T-helper 22 cell (primary cell): ENCODE measurements around the gene NGLY1.

Source experiments
- DNase-seq: peaks from one replicate; pipeline ENCODE4 v3.0.0-alpha.2; 2020; ENCODE audit warnings: low read depth

The NGLY1 gene

DNA sequence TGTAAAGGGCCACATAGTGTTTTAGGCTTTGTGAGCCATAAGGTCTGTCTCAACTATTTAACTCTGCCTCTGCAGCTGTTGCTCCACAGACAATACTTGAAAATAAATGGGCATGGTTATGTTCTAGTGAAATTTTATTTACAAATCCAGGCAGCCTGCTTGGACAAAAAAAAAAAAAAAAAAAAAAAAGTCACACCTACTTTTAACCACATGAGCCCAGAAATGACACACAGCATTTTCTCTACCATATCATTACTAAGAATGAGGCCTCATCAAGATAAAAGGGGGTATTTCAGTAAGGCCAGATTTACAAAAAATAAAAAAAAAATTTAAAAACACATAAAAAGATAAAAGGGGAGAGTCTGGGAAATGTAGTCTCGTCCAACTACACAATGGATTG, 1.7 kb upstream of the NGLY1 start:
- DNase-seq = no peak

DNA sequence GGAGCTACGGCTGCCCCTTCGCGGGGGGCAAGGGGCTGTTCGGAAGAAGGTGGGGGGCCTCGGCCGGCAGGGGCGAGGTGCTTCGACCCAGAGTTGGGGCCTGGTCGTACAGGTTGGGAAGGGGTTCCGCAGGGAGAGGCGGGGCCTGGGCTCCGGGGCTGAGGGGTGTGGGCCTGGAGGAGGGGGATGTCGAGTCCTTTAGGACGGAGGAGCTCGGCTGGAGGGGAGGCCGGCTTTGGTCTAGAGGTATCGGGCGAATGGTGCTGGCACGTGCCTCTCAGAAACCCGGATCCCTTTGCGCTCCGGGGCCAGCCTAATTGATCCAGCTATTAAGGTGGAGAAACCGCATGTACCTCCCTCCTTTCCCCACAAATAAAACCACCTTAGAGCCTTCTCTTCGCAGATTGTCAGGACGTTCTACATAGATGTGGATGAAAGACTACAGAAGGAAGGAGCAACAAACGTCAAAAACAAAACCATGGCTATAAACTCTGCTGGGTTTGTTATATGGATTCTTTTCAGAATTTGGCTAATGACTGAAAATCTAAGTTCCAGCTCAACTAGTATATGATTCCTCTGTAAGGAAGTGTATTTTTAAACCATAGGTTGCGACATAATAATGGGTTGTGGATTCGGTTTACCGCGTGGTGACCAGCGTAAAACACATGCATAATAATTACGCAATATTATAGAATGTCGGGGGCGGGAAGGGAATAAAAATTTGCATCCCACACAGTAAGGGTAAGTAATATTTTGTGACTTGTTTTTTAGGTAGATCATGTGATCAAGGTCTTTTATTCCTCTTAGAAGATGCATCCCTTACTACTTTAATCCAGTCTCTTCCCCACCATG, 644 bp upstream of the NGLY1 start:
- DNase-seq = no peak

DNA sequence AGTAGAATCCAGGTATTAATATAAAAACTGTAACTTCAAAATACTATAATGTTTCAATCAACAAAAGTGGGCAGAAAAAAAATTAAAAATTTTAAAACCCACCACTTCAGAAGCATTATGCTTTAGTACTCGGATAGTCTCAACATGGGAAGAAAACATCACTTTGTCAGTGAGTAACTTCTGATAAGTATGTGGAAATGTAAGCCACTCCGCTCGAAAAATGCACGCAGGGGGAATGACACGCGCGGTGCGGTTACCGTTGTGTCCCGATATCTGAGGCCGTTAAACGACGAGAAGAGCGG, 656 bp downstream of the NGLY1 start:
- DNase-seq = no peak

DNA sequence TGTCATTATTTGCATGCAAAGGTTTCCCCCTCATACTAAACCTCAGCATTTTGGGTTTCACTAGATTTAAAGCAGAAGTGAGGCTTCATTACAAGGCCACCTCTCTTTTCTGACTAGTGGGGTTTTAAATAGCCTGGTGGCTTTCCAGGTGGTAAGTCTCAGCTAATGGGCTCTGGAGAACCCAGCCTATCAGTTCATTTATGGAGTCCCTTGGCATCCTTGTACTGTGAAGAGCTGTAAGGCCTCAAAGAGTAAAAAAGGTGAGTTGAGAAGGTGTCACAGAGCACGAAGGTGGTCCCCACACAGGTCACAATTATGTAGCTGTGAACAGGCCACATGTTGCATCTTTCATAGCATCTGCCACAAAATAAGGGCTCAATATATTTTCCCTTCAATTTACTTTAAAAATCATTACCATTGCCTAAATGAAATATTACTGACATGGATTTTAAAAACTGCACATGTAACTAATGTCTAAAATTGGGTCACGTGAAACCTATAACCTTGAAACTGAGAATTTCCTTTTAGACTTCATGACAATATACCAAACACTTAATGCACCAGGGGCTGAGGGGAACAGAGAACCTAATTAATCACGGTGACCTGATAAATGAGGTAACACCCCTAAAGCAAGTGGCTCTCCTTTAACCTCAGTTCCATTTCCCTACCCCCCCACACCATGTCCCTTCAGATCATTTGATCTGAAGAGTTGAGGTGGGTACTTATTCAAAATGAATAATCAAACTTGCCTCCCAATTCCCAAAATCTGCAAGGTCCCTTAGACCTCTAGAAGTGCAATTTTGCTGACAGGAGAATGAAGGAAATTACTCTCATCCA, 1.3 kb downstream of the NGLY1 start:
- no peak for DNase-seq

DNA sequence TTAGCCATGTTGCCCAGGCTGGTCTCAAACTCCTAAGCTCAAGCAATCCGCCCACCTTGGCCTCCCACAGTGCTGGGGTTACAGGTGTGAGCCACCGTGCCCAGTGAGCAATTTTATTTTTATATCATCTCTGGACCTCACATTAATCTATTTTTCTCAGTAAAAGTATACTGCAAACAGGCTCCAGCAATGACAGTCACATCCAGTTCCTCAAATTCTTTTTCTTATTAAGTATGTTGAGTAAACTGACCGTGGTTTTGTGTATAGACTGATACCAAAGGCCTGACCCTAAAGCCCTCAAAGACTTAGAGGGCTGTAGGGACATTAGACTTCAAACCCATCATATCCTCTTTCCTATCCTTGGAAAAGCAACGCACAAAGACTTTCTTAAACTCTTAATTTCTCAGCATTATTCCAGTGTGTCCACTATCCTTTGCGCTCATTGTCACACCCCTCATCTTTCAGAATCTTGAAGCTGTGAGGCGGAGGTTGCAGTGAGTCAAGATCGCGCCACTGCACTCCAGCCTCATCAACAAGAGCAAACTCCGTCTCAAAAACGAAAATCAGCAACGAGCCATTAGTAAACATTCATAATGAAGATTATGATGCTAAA, 2.0 kb downstream of the NGLY1 start:
- DNase-seq = no peak

DNA sequence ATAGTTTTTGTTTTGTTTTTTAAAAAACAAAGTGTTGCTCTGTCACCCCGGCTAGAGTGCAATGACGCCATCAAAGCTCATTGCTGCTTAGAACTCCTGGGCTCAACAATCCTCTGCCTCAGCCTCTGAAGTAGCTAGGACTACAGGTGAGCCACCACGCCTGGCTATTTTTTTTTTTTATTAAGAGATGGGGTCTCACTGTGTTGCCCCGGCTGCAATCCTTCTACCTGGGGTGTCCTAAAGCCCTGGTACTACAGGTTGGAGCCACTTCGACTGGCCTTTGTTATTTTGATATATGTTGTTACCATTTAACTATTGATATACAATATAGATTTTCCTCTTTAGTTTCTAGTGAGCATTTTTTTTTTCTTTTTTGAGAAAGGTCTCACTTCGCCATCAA, 2.6 kb downstream of the NGLY1 start:
- DNase-seq = no peak

- DNase-seq = no peak
Observed at GRCh38 chr3:25775936-25776335, 7.3 kb downstream of the NGLY1 start.

- DNase-seq = no peak
Observed at GRCh38 chr3:25768851-25769250, 14.4 kb downstream of the NGLY1 start.

GRCh38 chr3:25751725-25752124, 31.5 kb downstream of the NGLY1 start:
- no peak for DNase-seq

GRCh38 chr3:25751048-25751447, 32.2 kb downstream of the NGLY1 start:
- DNase-seq = no peak

DNA sequence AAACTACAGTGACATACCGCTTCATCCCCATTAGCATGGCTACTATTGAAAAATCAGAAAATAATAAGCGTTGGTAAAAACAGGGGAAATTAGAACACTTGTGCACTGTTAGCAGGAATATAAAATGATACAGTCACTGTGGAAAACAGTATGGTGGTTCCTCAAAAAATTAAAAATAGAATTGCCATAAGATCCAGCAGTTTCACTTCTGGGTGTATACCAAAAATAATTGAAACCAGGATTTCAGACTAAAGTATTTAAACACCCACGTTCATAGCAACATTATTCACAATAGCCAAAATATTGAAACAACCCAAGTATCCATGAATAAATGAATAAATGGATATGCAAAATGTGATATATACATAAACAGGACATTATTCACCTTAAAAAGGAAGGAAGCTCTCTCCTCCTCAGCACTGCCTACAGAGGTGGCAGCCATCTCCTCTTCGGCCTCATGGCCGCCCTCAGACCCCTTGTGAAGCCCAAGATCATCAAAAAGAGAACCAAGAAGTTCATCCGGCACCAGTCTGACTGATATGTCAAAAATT, 34.1 kb downstream of the NGLY1 start:
- DNase-seq = no peak

GRCh38 chr3:25748189-25748588, 35.1 kb downstream of the NGLY1 start:
- no peak for DNase-seq

DNA sequence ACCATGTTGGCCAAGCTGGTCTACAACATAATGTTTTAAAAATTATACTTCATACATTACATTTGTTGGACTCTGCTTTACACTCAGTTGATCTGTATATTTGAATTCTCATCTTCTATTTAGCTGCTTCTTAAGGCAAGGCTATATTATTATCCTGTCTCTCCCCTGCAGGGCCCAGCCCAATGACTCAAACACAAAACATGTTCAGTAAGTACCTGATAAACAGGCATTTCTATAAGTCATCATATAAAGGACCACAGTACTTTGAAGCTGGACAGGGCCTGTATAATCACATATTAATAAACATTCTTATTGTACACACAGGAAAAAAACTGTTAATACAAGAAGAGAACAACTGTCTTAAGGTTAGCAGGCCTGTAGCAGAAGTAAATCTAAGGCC, 36.2 kb downstream of the NGLY1 start:
- DNase-seq = no peak

DNA sequence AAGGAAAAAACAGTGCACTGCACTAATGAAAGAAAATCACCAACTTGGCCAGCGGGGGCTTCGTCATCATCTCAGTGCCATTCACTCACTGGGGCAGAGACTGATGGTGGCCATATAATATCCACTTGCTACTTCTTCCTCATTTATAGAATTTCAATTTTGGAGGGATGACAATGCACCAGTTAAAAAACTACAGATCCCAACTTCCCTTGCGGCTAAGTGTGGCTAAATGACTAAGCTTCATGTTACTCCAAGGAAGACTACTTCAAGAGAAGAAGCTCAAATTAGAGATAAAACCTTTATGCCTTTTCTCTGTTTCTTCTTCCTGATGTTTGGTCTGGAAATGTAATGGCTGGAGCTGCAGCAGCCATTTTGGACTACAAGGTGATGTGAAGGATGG, 38.8 kb downstream of the NGLY1 start:
- DNase-seq = no peak

DNA sequence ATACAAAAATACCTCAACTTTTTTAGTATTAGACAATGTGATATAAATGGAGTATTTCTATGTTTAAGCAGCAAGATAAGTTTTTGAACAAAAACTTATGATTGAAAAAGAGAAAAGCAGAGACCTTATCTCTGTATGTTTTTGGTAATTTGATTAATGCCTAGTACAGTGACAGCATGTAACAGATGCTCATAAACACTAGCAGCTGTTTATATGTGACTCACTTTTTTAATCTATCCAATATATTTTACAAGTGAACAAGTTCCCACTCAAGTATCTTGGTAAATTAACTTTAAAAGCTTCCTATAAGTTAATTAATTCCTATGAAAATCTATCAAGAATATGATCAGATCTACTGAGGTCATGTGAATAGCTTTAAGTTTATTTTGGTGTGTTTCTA, 55.1 kb downstream of the NGLY1 start:
- DNase-seq = no peak

DNA sequence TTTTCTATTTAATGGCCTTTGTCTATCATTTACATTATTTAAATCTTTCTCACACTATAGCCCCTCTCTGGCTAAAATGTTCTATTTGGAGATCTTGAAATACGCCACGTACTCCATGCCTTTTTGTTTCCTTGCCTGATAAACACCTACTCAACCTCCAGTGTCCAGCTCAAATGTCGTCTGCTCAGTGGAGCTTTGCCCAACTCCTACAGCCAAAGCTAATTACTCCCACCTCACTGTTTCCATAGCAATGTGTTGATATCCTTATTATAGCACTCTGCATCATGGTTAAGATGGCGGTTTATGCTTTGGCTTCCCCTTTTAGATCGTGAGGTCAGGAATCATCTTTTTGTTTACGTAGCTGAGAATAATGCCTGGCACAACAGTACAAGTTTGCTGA, 55.9 kb downstream of the NGLY1 start:
- no peak for DNase-seq

- no peak for DNase-seq
Observed at GRCh38 chr3:25725810-25726209, 57.4 kb downstream of the NGLY1 start.

GRCh38 chr3:25724948-25725645, 58.1 kb downstream of the NGLY1 start:
- DNase-seq = no peak

DNA sequence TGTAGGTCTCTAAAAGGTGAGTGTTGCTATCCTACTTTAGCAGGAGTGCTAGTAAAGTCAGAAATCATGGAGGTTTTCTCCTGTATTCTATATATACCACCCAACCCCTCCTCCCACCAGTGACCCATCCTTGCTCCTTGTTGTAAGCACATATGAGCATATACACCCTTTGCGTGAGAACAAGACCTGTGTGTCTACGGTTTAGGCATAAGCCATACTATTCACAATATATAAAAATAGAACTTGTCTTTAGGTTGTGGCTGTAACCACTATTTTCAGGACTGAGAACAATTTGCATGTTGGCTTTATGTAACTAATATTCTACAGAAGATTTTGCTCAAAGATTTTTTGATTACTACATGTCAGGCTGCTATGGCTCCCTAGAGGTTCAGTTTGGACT, 59.4 kb downstream of the NGLY1 start:
- DNase-seq = no peak

DNA sequence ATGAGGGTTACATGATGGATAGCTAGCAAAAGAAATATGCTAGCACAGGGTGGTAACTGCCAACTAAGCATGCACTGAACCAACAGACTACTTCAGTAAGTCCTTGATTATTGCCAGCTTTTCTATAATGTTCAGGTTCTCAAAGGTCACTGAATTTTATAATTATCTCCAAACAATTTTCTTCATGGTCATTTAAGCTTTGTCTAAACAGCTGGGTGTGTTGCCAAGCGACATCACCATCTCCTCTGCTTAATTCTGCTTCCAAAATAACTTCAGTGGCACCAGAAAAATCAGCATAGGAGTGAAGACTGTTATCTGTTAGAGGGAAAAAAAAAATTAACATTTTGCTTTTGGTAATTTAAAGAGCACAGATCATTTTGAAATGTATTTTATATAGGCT, 63.9 kb downstream of the NGLY1 start:
- DNase-seq = no peak

DNA sequence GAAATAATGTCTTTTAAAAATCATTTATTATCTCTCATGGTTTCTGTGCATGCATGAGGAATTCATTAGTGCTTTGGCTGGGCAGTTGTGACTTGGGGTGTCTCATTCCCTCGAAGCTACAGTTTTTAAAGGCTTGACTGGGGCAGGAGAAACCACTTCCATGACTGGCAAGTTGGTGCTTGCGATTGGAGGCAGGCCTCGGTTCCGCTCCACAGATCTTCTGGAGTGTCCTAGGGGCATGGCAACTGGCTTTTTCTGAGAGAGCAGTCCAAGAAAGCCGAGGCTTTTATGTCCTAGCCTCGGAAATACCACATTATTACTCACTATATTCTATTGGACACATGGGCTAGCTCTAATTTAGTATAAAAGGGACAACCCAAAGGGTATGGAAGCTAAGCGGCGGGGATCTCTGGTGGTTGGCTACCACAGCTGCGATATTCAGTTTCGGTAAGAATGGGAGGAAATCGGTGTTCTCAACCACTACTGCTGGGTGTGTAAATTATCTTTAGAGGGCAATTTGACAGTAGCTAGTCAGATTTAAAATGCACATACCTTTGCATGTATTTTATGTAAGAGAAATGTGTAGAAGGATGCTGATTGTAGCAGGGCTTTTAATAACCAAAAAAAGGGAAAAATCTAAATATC, 69.8 kb downstream of the NGLY1 start:
- DNase-seq = no peak

DNA sequence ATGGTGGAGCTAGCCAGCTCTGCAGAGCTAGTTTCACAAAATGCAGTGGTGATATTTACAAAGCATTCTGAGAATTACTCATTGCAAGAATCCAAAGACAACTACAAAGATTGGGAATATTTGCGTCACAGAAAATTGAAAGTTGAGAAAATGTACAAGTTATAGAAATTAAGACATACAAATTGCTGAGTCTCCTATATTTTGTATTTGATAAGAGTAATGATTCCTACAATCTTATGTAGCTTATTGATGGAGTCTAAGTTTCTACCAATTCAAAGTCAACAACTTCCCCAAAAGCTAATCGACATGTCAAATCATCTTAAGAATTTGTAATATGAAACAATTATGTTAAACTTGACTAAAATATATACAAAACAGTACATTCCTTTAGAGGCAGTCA, 72.2 kb downstream of the NGLY1 start:
- no peak for DNase-seq
